CD14-positive monocyte (primary cell): ENCODE measurements around the gene ENTPD7. TPM values are rescaled to one million over a fixed set of nuclear protein-coding genes. Genes with fewer than 3 reads are reported as not detected.

ENCODE experiments used
- DNase-seq, 3 donors: peaks; one replicate each; pipeline ENCODE4 v3.0.0-alpha.2; 2011 to 2022
- H2AFZ ChIP-seq: 2 replicates; pipeline ENCODE4 v1.6.0; 2012; ENCODE audit warnings: mild to moderate bottlenecking, low read depth, low read length, inconsistent platforms; ENCODE audit not compliant: insufficient read depth, poor library complexity, severe bottlenecking
- H3K27ac ChIP-seq, 2 donors: 1 replicate in 1 of 2; 2 replicates in 1 of 2; pipeline ENCODE4 v1.5.1; 2012 to 2013; ENCODE audit warnings: low read length in 2 of 2, control low read depth in 1 of 2, inconsistent platforms in 1 of 2, low read depth in 1 of 2, mild to moderate bottlenecking in 1 of 2
- H3K27me3 ChIP-seq, 2 donors: one replicate each; pipeline versions ENCODE4 v1.6.0 to v1.6.1; 2011 to 2013; ENCODE audit warnings: low read length in 2 of 2; ENCODE audit not compliant: control insufficient read depth in 2 of 2, insufficient read depth in 2 of 2
- H3K36me3 ChIP-seq, 2 donors: replicated peaks in 1 of 2; 1 replicate in 1 of 2; 2 replicates in 1 of 2; pipeline versions ENCODE4 v1.5.1 to v1.6.1; 2012 to 2013; ENCODE audit warnings: low read length in 2 of 2, control low read depth in 1 of 2, inconsistent platforms in 1 of 2, mild to moderate bottlenecking in 1 of 2; ENCODE audit not compliant: insufficient read depth in 2 of 2, control insufficient read depth in 1 of 2
- H3K4me1 ChIP-seq, 2 donors: 1 replicate in 1 of 2; 2 replicates in 1 of 2; pipeline versions ENCODE4 v1.5.1 to v1.6.1; 2012 to 2013; ENCODE audit warnings: low read length in 2 of 2, control low read depth in 1 of 2, inconsistent platforms in 1 of 2, mild to moderate bottlenecking in 1 of 2, moderate library complexity in 1 of 2; ENCODE audit not compliant: insufficient read depth in 2 of 2, control insufficient read depth in 1 of 2
- H3K4me2 ChIP-seq: replicated peaks from 2 replicates; pipeline ENCODE3; 2012; ENCODE audit warnings: low read length, moderate library complexity, mild to moderate bottlenecking; ENCODE audit not compliant: poor library complexity, severe bottlenecking; ENCODE audit errors: extremely low read depth
- H3K4me3 ChIP-seq, 3 experiments: fragments of 200-600 bp in 1 of 3; sonication (generic) in 1 of 3; replicated peaks in 1 of 3; 1 replicate in 2 of 3; 2 replicates in 1 of 3; pipeline ENCODE4 v1.5.1; 2011 to 2013; ENCODE audit warnings: low read length in 3 of 3, mild to moderate bottlenecking in 3 of 3, control low read depth in 2 of 3, low read depth in 2 of 3, inconsistent platforms in 1 of 3, moderate library complexity in 1 of 3
- H3K79me2 ChIP-seq: 2 replicates; pipeline ENCODE4 v1.6.0; 2012; ENCODE audit warnings: mild to moderate bottlenecking, control low read depth, inconsistent platforms, low read length, moderate library complexity; ENCODE audit not compliant: insufficient read depth
- H3K9ac ChIP-seq: 2 replicates; pipeline ENCODE4 v1.6.0; 2017; ENCODE audit warnings: low read length, mild to moderate bottlenecking; ENCODE audit not compliant: insufficient read depth, poor library complexity, severe bottlenecking
- H3K9me3 ChIP-seq, 2 donors: replicated peaks in 1 of 2; 1 replicate in 1 of 2; 2 replicates in 1 of 2; pipeline versions ENCODE4 v1.5.1 to v1.6.1; 2012 to 2013; ENCODE audit warnings: low read length in 2 of 2, control low read depth in 1 of 2; ENCODE audit not compliant: control insufficient read depth in 1 of 2, insufficient read depth in 1 of 2
- H4K20me1 ChIP-seq: 2 replicates; pipeline ENCODE4 v1.6.0; 2012; ENCODE audit warnings: mild to moderate bottlenecking, low read length, control low read depth, moderate library complexity; ENCODE audit not compliant: insufficient read depth
- H3K27ac Mint-ChIP-seq, 7 donors: one replicate each; pipeline ENCODE4 v1.8.0; 2020; ENCODE audit warnings: mild to moderate bottlenecking in 7 of 7, mixed read lengths in 7 of 7, moderate library complexity in 6 of 7, inconsistent platforms in 2 of 7
- H3K27me3 Mint-ChIP-seq, 3 donors: one replicate each; pipeline ENCODE4 v1.8.0; 2021 to 2022; ENCODE audit warnings: low read depth in 3 of 3, mild to moderate bottlenecking in 3 of 3, mixed read lengths in 3 of 3, moderate library complexity in 3 of 3, inconsistent platforms in 1 of 3
- H3K36me3 Mint-ChIP-seq, 2 donors: one replicate each; pipeline ENCODE4 v1.8.0; 2020; ENCODE audit warnings: mixed read lengths in 2 of 2, inconsistent platforms in 1 of 2, mild to moderate bottlenecking in 1 of 2
- H3K4me1 Mint-ChIP-seq: one replicate; pipeline ENCODE4 v1.8.0; 2020; ENCODE audit warnings: mild to moderate bottlenecking, mixed read lengths
- H3K4me3 Mint-ChIP-seq, 2 donors: one replicate each; pipeline ENCODE4 v1.8.0; 2020; ENCODE audit warnings: mild to moderate bottlenecking in 2 of 2, mixed read lengths in 2 of 2, moderate library complexity in 1 of 2
- H3K9me3 Mint-ChIP-seq, 7 donors: one replicate each; pipeline ENCODE4 v1.8.0; 2020 to 2022; ENCODE audit warnings: mixed read lengths in 7 of 7, mild to moderate bottlenecking in 6 of 7, moderate library complexity in 6 of 7, inconsistent platforms in 2 of 7
- WGBS: methylation state at CpG from one replicate; pipeline ENCODE4 v1.1.5; 2013; ENCODE audit warnings: missing lambda C conversion rate; ENCODE audit not compliant: insufficient coverage; 5-methylcytosine and 5-hydroxymethylcytosine counted together
- intact Hi-C, 2 donors: fragments of 100-400 bp; cut with micrococcal nuclease; formaldehyde crosslinking; loops; one replicate each; pipeline versions ENCODE4 v1.15.0 to v1.15.1; 2023
- polyA plus RNA-seq, 3 donors: library from polyadenylated mRNA; depleted of rRNA in 1 of 3; unstranded in 2 of 3; stranded (reverse) in 1 of 3; fragments of 300-500 nt in 2 of 3; fragments of >200 nt in 1 of 3; fragmentation: Illumina TruSeq in 2 of 3; gene quantifications; 1 replicate in 2 of 3; 2 replicates in 1 of 3; pipeline ENCODE4 v1.2.3, GENCODE V29; 2012 to 2021
- small RNA-seq: library from RNA; depleted of rRNA; stranded (forward); fragments of <200 nt; gene quantifications from one replicate; pipeline ENCODE3, GENCODE V24; 2012; ENCODE audit warnings: low read depth; ENCODE audit not compliant: insufficient read length
- TF ChIP-seq, protein P1 (sequence below): fragments of 200-600 bp; IDR thresholded peaks from one replicate; pipeline ENCODE4 v1.8.0; 2022; ENCODE audit warnings: antibody characterized with exemption, mild to moderate bottlenecking

ENTPD7 gene
- polyA plus RNA-seq, 3 donors = 1.2 to 2.9 (median 2.2) TPM

DNA sequence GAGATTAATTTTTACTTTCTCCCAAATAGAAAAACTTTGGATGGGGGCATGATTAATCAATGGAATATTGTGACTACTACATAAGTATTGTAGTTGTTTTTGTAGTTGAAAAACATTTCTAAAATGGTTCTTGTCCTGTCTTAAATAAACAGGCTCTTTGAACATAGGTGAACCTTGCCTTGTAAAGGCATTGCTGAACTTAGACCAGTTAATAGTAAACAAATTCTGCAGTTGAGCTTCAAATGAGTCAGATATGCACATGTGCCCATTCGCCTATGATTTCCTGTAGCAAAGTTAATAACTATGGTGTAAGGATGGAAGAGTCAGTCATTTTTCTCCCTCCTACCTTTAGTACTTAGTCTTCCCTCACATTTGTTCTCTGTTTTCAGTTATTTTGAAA, 95.4 kb downstream of the ENTPD7 start:
- no peaks in the 10 kb centered on the region for H4K20me1 ChIP-seq
- intact Hi-C loops = no loop called here
- no peak overlapping the region for H3K4me3 Mint-ChIP-seq
- no peaks in the 10 kb centered on the region for H3K79me2 ChIP-seq
- H3K36me3 Mint-ChIP-seq = peaks cover 78 to 90% of the 10 kb centered on the region in 2 donors
- H3K4me2 ChIP-seq = no peak overlapping the region
- no peak overlapping the region for H3K9ac ChIP-seq
- TF ChIP-seq, protein P1, sequence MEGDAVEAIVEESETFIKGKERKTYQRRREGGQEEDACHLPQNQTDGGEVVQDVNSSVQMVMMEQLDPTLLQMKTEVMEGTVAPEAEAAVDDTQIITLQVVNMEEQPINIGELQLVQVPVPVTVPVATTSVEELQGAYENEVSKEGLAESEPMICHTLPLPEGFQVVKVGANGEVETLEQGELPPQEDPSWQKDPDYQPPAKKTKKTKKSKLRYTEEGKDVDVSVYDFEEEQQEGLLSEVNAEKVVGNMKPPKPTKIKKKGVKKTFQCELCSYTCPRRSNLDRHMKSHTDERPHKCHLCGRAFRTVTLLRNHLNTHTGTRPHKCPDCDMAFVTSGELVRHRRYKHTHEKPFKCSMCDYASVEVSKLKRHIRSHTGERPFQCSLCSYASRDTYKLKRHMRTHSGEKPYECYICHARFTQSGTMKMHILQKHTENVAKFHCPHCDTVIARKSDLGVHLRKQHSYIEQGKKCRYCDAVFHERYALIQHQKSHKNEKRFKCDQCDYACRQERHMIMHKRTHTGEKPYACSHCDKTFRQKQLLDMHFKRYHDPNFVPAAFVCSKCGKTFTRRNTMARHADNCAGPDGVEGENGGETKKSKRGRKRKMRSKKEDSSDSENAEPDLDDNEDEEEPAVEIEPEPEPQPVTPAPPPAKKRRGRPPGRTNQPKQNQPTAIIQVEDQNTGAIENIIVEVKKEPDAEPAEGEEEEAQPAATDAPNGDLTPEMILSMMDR = no peak
- H2AFZ ChIP-seq = no peak overlapping the region
- H3K27ac ChIP-seq = no peak overlapping the region
- no peaks in the 10 kb centered on the region for H3K27me3 ChIP-seq
- WGBS = no CpG with 5 or more reads among the region's 1 CpG
- DNase-seq = no peak
- no peaks in the 10 kb centered on the region for H3K4me1 ChIP-seq
- H3K36me3 ChIP-seq = peaks cover 94 to 99% of the 10 kb centered on the region in 2 donors
- H3K27ac Mint-ChIP-seq = no peak overlapping the region
- peaks cover 0 to 1% (median 0%) of the 10 kb centered on the region in 7 donors for H3K9me3 Mint-ChIP-seq
- no peaks in the 10 kb centered on the region for H3K9me3 ChIP-seq
- H3K4me3 ChIP-seq = no peak overlapping the region
- H3K4me1 Mint-ChIP-seq = no peaks in the 10 kb centered on the region
- H3K27me3 Mint-ChIP-seq = no peaks in the 10 kb centered on the region

Small RNAs within 50 kb of the gene (small RNA-seq; reads per million reads assigned to genes)
- not detected for gene AL133353.1

Other genes with a start within 250 kb of the ENTPD7 start
- 10 to 100 TPM in 1 of 3 donors, 1 to 10 TPM in 2; 2.6 to 10.4 (median 8.2) TPM for gene GOT1, start 228.9 kb upstream of the ENTPD7 start, polyA plus RNA-seq
- gene NKX2-3, start 126.6 kb upstream of the ENTPD7 start, polyA plus RNA-seq = not detected
- gene SLC25A28, start 39.1 kb upstream of the ENTPD7 start, polyA plus RNA-seq = 100 to 1,000 TPM in 1 of 3 donors, 10 to 100 TPM in 2; 15.4 to 147 (median 15.5) TPM
- 10 to 100 TPM; 10.6 to 37.6 (median 35.7) TPM for gene COX15, start 72.6 kb downstream of the ENTPD7 start, polyA plus RNA-seq
- 10 to 100 TPM; 17.3 to 41.9 (median 35.5) TPM for gene CUTC, start 72.7 kb downstream of the ENTPD7 start, polyA plus RNA-seq
- gene ABCC2, start 123.1 kb downstream of the ENTPD7 start, polyA plus RNA-seq = 1 to 10 TPM in 1 of 3 donors, under 1 TPM in 2; 0.09 to 2.7 (median 0.35) TPM